Kidney glomerular epithelial cell (primary cell): Measurements from ENCODE around the gene ICAM2.
"Not testable (repeated sequence)": the region's sequence is repeated elsewhere in the genome, so short reads cannot be mapped to it uniquely, and the experiment has no call there.

Experiments used
- DNase-seq: peaks from one replicate; lab custom pipeline; 2025; lab: John Stamatoyannopoulos, UW

Gene ICAM2

GRCh38 chr17:64009571-64010402 is 10.6 kb downstream of the ICAM2 start:
- no peak for DNase-seq

- no peak for DNase-seq
These were observed 11.6 kb downstream of the ICAM2 start for GRCh38 chr17:64008830-64009229.

DNA sequence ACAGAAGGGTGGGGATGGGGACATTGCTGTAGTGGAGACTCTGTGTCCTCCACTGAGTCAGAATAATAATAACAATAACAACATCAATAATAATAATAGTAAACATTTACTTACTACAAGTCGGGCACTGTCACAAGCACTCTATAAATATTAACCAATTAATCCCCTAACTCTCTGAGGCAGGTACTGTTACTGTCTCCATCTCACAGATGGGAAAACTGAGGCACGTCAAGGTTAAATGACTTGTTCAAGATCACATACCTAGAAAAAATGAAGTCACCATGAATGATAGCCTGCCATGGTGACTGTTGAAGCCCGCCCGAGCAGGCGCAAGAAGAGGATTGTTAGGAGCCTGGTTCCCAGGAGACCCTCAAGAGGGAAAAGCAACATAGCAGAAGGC is 12.1 kb downstream of the ICAM2 start:
- no peak for DNase-seq

DNA sequence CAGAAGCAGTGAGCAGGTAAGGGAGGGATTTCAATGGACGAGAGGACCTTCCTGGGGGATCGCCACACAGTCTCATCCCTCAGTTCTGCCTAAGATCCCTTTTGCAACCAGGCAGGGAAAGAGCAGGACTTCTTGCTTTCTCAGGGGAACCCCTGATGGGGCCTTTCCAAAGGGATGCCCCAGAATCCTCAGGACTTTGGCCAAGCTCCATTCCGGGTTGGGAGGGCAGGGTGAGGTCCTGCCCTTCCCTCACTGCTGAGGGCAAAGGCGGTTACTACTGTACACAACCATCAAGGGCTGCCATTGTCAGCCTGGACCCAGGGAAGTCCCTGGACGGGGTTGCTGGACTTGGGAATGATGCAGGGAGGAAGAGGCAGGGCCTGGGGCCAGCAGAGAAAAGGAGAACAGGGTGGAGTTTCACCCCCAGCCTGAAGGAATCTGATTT is 12.6 kb downstream of the ICAM2 start:
- DNase-seq, result no peak

- DNase-seq, result not testable (repeated sequence)
These were observed 13.2 kb downstream of the ICAM2 start for GRCh38 chr17:64007089-64007837.

DNA sequence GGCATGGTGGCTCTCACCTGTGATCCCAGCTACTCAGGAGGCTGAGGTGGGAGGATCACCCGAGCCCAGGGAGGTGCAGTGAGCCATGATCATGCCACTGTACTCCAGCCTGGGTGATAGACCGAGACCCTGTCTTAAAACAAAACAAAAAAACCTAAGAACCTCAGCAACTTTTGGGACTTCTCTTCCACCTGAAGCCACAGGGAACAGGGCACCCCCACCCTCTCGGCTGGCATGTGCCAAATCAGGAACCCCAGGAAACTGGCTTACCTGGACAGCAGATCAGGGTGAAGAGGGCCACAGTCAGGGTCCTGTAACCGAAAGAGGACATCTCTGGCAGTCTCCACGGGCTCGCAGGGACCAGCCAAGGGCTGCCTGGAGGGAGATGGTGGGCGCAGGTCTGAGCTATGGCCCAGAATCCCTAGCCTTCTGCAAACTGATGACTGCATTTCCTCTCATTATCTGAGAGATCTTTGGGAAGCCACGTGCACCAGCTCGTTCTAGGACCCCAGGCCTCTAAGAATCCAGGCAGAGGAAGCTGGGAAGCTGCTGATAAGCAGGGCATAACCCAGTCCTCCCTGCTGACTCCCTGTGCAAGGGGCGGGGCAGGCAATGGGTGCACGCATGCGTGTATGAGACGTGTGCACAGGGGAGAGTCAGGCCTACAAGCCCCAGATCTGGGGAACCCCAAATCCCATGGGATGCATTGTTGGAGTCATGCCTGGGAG is 13.9 kb downstream of the ICAM2 start:
- no peak for DNase-seq

GRCh38 chr17:64005734-64006167 is 14.7 kb downstream of the ICAM2 start:
- no peak for DNase-seq

GRCh38 chr17:64004903-64005733 is 15.3 kb downstream of the ICAM2 start:
- no peak for DNase-seq

GRCh38 chr17:64004218-64004770 is 16.1 kb downstream of the ICAM2 start:
- no peak for DNase-seq

DNA sequence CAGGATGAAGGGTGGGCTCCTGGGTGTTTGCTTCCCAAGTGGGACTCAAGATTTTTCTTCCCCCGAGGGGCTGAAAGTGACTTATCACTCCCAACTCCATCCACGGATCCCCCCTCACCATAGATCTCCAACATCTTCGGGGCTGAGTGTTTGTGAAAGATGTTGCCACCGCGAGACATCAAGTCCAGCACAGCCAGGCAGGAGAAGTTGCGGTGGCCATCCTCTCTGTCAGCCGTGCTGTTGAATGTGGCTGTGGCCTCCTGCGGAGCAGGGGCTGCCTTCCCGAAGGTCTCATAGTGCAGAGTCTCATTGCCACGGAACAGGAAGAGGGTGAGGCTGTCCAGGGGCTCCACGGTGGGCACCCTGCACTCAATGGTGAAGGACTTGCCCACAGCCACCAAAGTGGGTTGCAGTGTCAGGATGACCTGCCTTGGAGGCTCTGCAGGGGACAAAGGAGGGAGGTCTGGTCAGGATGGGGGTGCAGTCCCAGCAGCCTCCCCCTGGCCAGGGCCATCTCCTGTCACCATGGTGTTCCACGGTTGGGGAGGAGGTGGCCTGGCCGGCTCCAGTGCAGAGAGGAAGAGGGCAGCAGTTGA is 16.8 kb downstream of the ICAM2 start:
- no peak for DNase-seq

- DNase-seq, result no peak
These were observed 17.5 kb downstream of the ICAM2 start for GRCh38 chr17:64002658-64003525.

- DNase-seq, result no peak
These were observed 18.5 kb downstream of the ICAM2 start for GRCh38 chr17:64001763-64002529.

GRCh38 chr17:64001091-64001579 is 19.3 kb downstream of the ICAM2 start:
- no peak for DNase-seq

GRCh38 chr17:63999680-64000531 is 20.5 kb downstream of the ICAM2 start:
- no peak for DNase-seq

- DNase-seq, result no peak
These were observed 21.4 kb downstream of the ICAM2 start for GRCh38 chr17:63998721-63999679.

DNA sequence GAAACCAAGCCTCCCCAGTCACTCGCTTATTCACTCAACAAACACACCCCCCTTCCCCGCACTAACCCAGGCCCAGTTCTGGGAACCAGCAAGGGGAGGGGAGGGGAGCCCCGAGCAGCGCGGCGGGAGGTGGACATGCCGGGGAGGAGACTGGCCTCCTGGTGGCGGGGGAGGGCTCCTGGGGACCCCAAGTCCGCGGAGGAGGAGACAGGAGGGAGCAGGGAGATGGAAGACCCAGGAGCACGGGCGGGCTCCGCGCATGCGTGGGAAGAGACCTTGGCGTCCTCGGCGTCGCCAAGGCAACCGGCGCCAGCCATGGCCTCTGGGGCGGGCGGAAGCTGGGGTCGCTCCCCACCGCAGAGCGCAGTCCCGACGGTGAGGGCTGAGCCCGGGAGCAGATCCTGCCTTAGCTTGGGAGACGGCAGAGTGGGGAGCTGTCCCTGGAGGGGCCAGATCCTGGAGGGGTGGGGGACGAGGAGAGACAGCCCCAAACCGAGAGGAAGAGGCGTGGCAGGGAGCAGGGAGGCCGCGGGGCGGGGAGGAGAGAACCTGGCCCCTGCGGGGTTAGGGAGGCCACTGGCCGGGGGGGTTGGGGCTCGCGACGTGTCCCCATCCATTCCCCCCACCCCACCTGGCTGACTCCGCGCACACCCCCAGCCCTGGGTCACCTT is 22.2 kb downstream of the ICAM2 start, which contains the start of gene PRR29:
Gene PRR29 (plus strand): TSS at position 302 of the 671 bp plus-strand sequence. CDS start 14 bp downstream, at position 316.
- DNase-seq, result peak; percentile 21
